ENCODE results near the gene SASH1. TPM values are rescaled to one million over a fixed set of nuclear protein-coding genes. Genes with fewer than 3 reads are reported as not detected.

Gene SASH1
- total RNA-seq, 1 donor from 2014 or later: 23.2 TPM

GRCh38 chr6:148472171-148473105, 129.8 kb downstream of the SASH1 start:
- DNase-seq (ENCODE audit: low spot score in 2 of 2) (no peak), FAIRE-seq (no peak)

GRCh38 chr6:148479497-148479896, 136.9 kb downstream of the SASH1 start:
- no peak for DNase-seq (ENCODE audit: low spot score in 2 of 2)
- FAIRE-seq: no peak

GRCh38 chr6:148487461-148487860, 144.8 kb downstream of the SASH1 start:
- DNase-seq (ENCODE audit: low spot score in 2 of 2) (no peak), FAIRE-seq (no peak)

GRCh38 chr6:148491638-148492251, 149.1 kb downstream of the SASH1 start:
- no peak for DNase-seq (ENCODE audit: low spot score in 2 of 2)
- FAIRE-seq: no peak

GRCh38 chr6:148492654-148493290, 150.1 kb downstream of the SASH1 start:
- FAIRE-seq (no peak), DNase-seq (ENCODE audit: low spot score in 2 of 2) (no peak)

- FAIRE-seq: no peak
- no peak for DNase-seq (ENCODE audit: low spot score in 2 of 2)
Observed at GRCh38 chr6:148493424-148493823, 150.8 kb downstream of the SASH1 start.

GRCh38 chr6:148494226-148494625, 151.6 kb downstream of the SASH1 start:
- DNase-seq (ENCODE audit: low spot score in 2 of 2): no peak
- FAIRE-seq: no peak

GRCh38 chr6:148495029-148495428, 152.4 kb downstream of the SASH1 start:
- no peak for FAIRE-seq
- no peak for DNase-seq (ENCODE audit: low spot score in 2 of 2)

GRCh38 chr6:148497257-148497656, 154.6 kb downstream of the SASH1 start:
- no peak for DNase-seq (ENCODE audit: low spot score in 2 of 2)

GRCh38 chr6:148497717-148498116, 155.1 kb downstream of the SASH1 start:
- FAIRE-seq: no peak
- no peak for DNase-seq (ENCODE audit: low spot score in 2 of 2)

More at GRCh38 chr6:148497257-148497656, 154.6 kb downstream of the SASH1 start:
- no peak for FAIRE-seq

- no peak for FAIRE-seq
Observed at GRCh38 chr6:148500402-148500801, 157.8 kb downstream of the SASH1 start.

GRCh38 chr6:148501178-148501590, 158.5 kb downstream of the SASH1 start:
- FAIRE-seq: no peak
- no peak for DNase-seq (ENCODE audit: low spot score in 2 of 2)

More at GRCh38 chr6:148500402-148500801, 157.8 kb downstream of the SASH1 start:
- no peak for DNase-seq (ENCODE audit: low spot score in 2 of 2)

GRCh38 chr6:148502083-148502772, 159.6 kb downstream of the SASH1 start:
- DNase-seq (ENCODE audit: low spot score in 2 of 2): no peak
- no peak for FAIRE-seq

GRCh38 chr6:148502773-148503135, 160.1 kb downstream of the SASH1 start:
- no peak for DNase-seq (ENCODE audit: low spot score in 2 of 2)
- no peak for FAIRE-seq

GRCh38 chr6:148503703-148504102, 161.1 kb downstream of the SASH1 start:
- FAIRE-seq (no peak), DNase-seq (ENCODE audit: low spot score in 2 of 2) (no peak)

GRCh38 chr6:148507774-148508173, 165.1 kb downstream of the SASH1 start:
- DNase-seq (ENCODE audit: low spot score in 2 of 2): no peak
- FAIRE-seq: no peak

GRCh38 chr6:148508401-148509041, 165.9 kb downstream of the SASH1 start:
- DNase-seq (ENCODE audit: low spot score in 2 of 2) (no peak), FAIRE-seq (no peak)

- FAIRE-seq (no peak), DNase-seq (ENCODE audit: low spot score in 2 of 2) (no peak)
Observed at GRCh38 chr6:148509119-148509799, 166.6 kb downstream of the SASH1 start.

GRCh38 chr6:148509800-148510581, 167.4 kb downstream of the SASH1 start:
- FAIRE-seq: no peak
- DNase-seq (ENCODE audit: low spot score in 2 of 2): no peak
